Keratinocyte (primary cell): ENCODE results near the gene IGSF6. TPM values are rescaled to one million over a fixed set of nuclear protein-coding genes. Genes with fewer than 3 reads are reported as not detected.

Source experiments
- DNase-seq: peaks from one replicate; pipeline ENCODE4 v3.0.0-alpha.2; 2011; ENCODE audit warnings: low read depth, missing footprints, low spot score
- FAIRE-seq: peaks from 2 replicates; lab custom pipeline; 2011; peaks lifted over from hg19 to GRCh38; lab: Jason Lieb, UNC
- H2AFZ ChIP-seq: 2 replicates; pipeline ENCODE4 v1.6.0; 2012; ENCODE audit warnings: low read length, control low read depth, inconsistent platforms; ENCODE audit not compliant: control insufficient read depth
- H3K27ac ChIP-seq: 2 replicates; pipeline ENCODE4 v1.5.1; 2011; ENCODE audit warnings: low read length; ENCODE audit not compliant: control insufficient read depth, insufficient read depth
- H3K27me3 ChIP-seq: 3 replicates; pipeline ENCODE4 v1.6.0; 2011; ENCODE audit warnings: low read length; ENCODE audit not compliant: control insufficient read depth, insufficient read depth; ENCODE audit errors: extremely low read depth
- H3K36me3 ChIP-seq, 2 experiments: 2 replicates in 1 of 2; 3 replicates in 1 of 2; pipeline ENCODE4 v1.5.1; 2011; ENCODE audit warnings: low read length in 2 of 2, mild to moderate bottlenecking in 1 of 2; ENCODE audit not compliant: control insufficient read depth in 2 of 2, insufficient read depth in 2 of 2; ENCODE audit errors: extremely low read depth in 1 of 2
- H3K4me1 ChIP-seq: 3 replicates; pipeline ENCODE4 v1.5.1; 2011; ENCODE audit warnings: low read length; ENCODE audit not compliant: control insufficient read depth, insufficient read depth; ENCODE audit errors: extremely low read depth
- H3K4me2 ChIP-seq: 3 replicates; pipeline ENCODE4 v1.6.0; 2011; ENCODE audit warnings: low read depth, low read length; ENCODE audit not compliant: control insufficient read depth, insufficient read depth; ENCODE audit errors: extremely low read depth
- H3K4me3 ChIP-seq, 3 experiments: fragments of 200-600 bp in 1 of 3; sonication (generic) in 1 of 3; 2 replicates in 2 of 3; 3 replicates in 1 of 3; pipeline ENCODE4 v1.5.1; 2011 to 2016; ENCODE audit warnings: low read length in 3 of 3, mild to moderate bottlenecking in 3 of 3, control low read depth in 2 of 3, inconsistent platforms in 1 of 3, low read depth in 1 of 3, mixed read lengths in 1 of 3, mixed run types in 1 of 3, moderate library complexity in 1 of 3; ENCODE audit not compliant: control insufficient read depth in 2 of 3, insufficient read depth in 2 of 3; ENCODE audit errors: extremely low read depth in 1 of 3
- H3K79me2 ChIP-seq: 2 replicates; pipeline ENCODE4 v1.6.0; 2012; ENCODE audit warnings: low read length; ENCODE audit not compliant: control insufficient read depth, insufficient read depth
- H3K9ac ChIP-seq: 3 replicates; pipeline ENCODE4 v1.6.0; 2011; ENCODE audit warnings: low read length; ENCODE audit not compliant: control insufficient read depth, insufficient read depth; ENCODE audit errors: extremely low read depth
- H3K9me1 ChIP-seq: 3 replicates; pipeline ENCODE4 v1.6.0; 2011; ENCODE audit warnings: low read length; ENCODE audit not compliant: control insufficient read depth, insufficient read depth; ENCODE audit errors: extremely low read depth
- H3K9me3 ChIP-seq: 2 replicates; pipeline ENCODE4 v1.5.1; 2012; ENCODE audit warnings: low read depth, low read length; ENCODE audit not compliant: control insufficient read depth
- H4K20me1 ChIP-seq: 3 replicates; pipeline ENCODE4 v1.6.0; 2011; ENCODE audit warnings: low read length; ENCODE audit not compliant: control insufficient read depth, insufficient read depth; ENCODE audit errors: extremely low read depth
- EZH2 ChIP-seq: IDR thresholded peaks from one replicate; pipeline ENCODE4 v1.6.1; 2012; ENCODE audit warnings: inconsistent platforms, mild to moderate bottlenecking, low read length, moderate library complexity
- dilution Hi-C: fragments of 300-500 bp; cut with MboI; formaldehyde crosslinking; loops from one replicate; pipeline ENCODE4 v1.7.0; 2020; ENCODE audit warnings: low sequenced_read_pairs; ENCODE audit not compliant: extremely low pct_ligation_motif_present
- polyA plus RNA-seq, 5 experiments: library from polyadenylated mRNA; depleted of rRNA in 3 of 5; stranded (reverse) in 3 of 5; stranded (forward) in 1 of 5; unstranded in 1 of 5; fragments of >200 nt; gene quantifications; 1 replicate in 1 of 5; 2 replicates in 3 of 5; 3 replicates in 1 of 5; pipeline versions ENCODE4 v1.2.1 to v1.2.3, GENCODE V29; 2011 to 2012; ENCODE audit warnings: missing spikeins in 2 of 5, low read depth in 1 of 5, low replicate concordance in 1 of 5
- TF ChIP-seq, protein P1 (sequence below), 3 experiments: IDR thresholded peaks in 1 of 3; conservative IDR thresholded peaks in 1 of 3; optimal IDR thresholded peaks in 1 of 3; 2 replicates in 2 of 3; 3 replicates in 1 of 3; pipeline versions ENCODE3 to v1.5.1; 2011; ENCODE audit warnings: low read length in 3 of 3, mild to moderate bottlenecking in 3 of 3, moderate library complexity in 2 of 3, control low read depth in 1 of 3, inconsistent platforms in 1 of 3; ENCODE audit not compliant: insufficient read depth in 2 of 3; ENCODE audit errors: extremely low read depth in 1 of 3

The IGSF6 gene
- polyA plus RNA-seq, 1 donor (not counting 4 experiments of a cell fraction or from before 2014, with no cell fraction given): not detected

DNA sequence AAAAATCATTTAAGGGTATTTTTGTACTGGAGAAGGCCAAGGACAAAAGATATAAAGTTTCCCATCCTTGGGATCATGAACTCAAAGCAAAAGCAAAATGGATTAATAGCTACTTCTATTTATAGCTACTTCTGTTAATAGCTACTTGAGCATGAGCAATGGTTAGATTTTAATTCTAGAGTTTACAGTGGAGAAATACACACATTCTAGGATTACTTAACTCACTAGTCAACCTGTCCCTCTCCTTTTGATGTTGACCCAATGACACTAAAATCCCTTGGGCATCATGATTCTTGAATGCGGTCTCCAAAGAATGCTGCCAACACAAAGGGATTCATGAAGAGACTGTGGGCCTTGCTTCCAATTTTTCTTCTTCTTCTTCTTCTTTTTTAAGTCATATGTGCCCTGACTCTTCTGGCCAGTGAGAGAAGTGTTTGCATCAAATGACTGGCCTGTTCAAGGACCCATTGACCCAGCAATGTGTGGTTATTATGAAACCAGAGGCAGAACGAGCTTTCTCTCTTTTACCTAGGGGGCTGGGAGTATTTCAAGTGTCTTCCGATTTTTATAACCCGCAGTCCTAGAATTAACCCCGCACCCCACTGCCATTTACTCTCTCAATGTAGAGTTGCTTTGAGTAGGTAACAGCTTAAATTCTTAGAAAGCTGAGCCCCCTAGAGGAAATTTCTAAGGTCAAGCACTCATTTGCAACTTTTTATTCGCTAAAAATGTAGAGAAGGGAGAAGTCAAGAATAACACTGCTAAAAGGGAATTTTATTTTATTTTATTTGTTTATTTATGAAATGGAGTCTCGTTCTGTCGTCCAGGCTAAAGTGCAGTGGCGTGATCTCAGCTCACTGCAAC is 46.0 kb upstream of the IGSF6 start:
- Histone ChIP-seq H3K27ac (no peak overlapping the region), H4K20me1 (no peaks in the 10 kb centered on the region), H3K79me2 (no peaks in the 10 kb centered on the region), H3K4me1 (peaks cover 4% of the 10 kb centered on the region), H3K4me3 (no peak overlapping the region), H3K9me1 (no peaks in the 10 kb centered on the region), H3K27me3 (no peaks in the 10 kb centered on the region), H3K4me2 (no peak overlapping the region), H3K36me3 (no peaks in the 10 kb centered on the region), H2AFZ (no peak overlapping the region), H3K9me3 (no peaks in the 10 kb centered on the region), H3K9ac (no peak overlapping the region)
- FAIRE-seq: no peak
- TF ChIP-seq EZH2: no peak
- TF ChIP-seq, protein P1, sequence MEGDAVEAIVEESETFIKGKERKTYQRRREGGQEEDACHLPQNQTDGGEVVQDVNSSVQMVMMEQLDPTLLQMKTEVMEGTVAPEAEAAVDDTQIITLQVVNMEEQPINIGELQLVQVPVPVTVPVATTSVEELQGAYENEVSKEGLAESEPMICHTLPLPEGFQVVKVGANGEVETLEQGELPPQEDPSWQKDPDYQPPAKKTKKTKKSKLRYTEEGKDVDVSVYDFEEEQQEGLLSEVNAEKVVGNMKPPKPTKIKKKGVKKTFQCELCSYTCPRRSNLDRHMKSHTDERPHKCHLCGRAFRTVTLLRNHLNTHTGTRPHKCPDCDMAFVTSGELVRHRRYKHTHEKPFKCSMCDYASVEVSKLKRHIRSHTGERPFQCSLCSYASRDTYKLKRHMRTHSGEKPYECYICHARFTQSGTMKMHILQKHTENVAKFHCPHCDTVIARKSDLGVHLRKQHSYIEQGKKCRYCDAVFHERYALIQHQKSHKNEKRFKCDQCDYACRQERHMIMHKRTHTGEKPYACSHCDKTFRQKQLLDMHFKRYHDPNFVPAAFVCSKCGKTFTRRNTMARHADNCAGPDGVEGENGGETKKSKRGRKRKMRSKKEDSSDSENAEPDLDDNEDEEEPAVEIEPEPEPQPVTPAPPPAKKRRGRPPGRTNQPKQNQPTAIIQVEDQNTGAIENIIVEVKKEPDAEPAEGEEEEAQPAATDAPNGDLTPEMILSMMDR (optimal IDR thresholded peaks at IDR 0.05 in 1 of 3, IDR thresholded peaks at IDR 0.05 in 1 of 3, conservative IDR thresholded peaks at IDR 0.05 in 1 of 3; ENCODE audit: extremely low read depth in 1 of 3, insufficient read depth in 2 of 3, low read length in 3 of 3): no peak
- no peak for DNase-seq
- dilution Hi-C loops: no loop called here

DNA sequence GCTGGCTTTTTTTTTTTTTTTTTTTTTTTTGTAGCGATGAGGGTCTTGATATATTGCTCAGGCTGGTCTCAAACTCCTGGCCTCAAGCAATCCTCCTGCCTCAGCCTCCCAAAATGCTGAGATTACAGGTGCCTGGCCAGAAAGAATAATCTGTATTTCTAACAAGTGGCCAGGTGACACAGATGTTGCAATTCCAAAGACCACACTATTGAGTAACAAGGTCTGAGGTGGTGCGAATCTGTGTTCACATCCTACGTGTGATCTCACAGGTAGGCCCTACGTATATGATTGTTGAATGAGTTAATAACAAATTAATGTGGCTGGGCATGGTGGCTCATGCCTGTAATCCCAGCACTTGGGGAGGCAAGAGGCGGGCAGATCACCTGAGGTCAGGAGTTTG is 44.6 kb upstream of the IGSF6 start:
- Histone ChIP-seq H3K27me3 (no peaks in the 10 kb centered on the region), H3K4me1 (no peaks in the 10 kb centered on the region), H3K9me1 (no peaks in the 10 kb centered on the region), H3K4me2 (no peak overlapping the region), H3K36me3 (no peaks in the 10 kb centered on the region), H2AFZ (no peak overlapping the region), H3K9ac (no peak overlapping the region), H3K79me2 (no peaks in the 10 kb centered on the region), H3K4me3 (no peak overlapping the region), H3K27ac (no peak overlapping the region), H3K9me3 (no peaks in the 10 kb centered on the region), H4K20me1 (no peaks in the 10 kb centered on the region)
- no peak for DNase-seq
- TF ChIP-seq EZH2: no peak
- TF ChIP-seq, protein P1 (optimal IDR thresholded peaks at IDR 0.05 in 1 of 3, IDR thresholded peaks at IDR 0.05 in 1 of 3, conservative IDR thresholded peaks at IDR 0.05 in 1 of 3; ENCODE audit: extremely low read depth in 1 of 3, insufficient read depth in 2 of 3, low read length in 3 of 3): no peak
- FAIRE-seq: no peak
- dilution Hi-C loops: no loop called here
